Dendritic cell treated with granulocyte-macrophage colony-stimulating factor and Interleukin-4, amounts not matched to agents 40 ng/mL and 50 ng/mL, for 4 days (primary cell): ENCODE results near the gene MPRIP.

Source experiments
- H3K27ac Mint-ChIP-seq: one replicate; pipeline ENCODE4 v1.8.0; 2022; ENCODE audit warnings: mild to moderate bottlenecking, mixed read lengths
- H3K27me3 Mint-ChIP-seq: one replicate; pipeline ENCODE4 v1.8.0; 2022; ENCODE audit warnings: mild to moderate bottlenecking, mixed read lengths
- H3K36me3 Mint-ChIP-seq: one replicate; pipeline ENCODE4 v1.8.0; 2022; ENCODE audit warnings: low read depth, mixed read lengths
- H3K4me1 Mint-ChIP-seq: one replicate; pipeline ENCODE4 v1.8.0; 2022; ENCODE audit warnings: low read depth, mixed read lengths
- H3K4me3 Mint-ChIP-seq: one replicate; pipeline ENCODE4 v1.8.0; 2022; ENCODE audit warnings: mild to moderate bottlenecking, moderate library complexity, mixed read lengths
- H3K9me3 Mint-ChIP-seq: one replicate; pipeline ENCODE4 v1.8.0; 2022; ENCODE audit warnings: mixed read lengths
- intact Hi-C: fragments of 100-400 bp; cut with micrococcal nuclease; formaldehyde crosslinking; loops from one replicate; pipeline ENCODE4 v1.15.0; 2022

The MPRIP gene

GRCh38 chr17:17108451-17109049 is 66.3 kb downstream of the MPRIP start:
- Mint-ChIP-seq H3K4me3 (no peak overlapping the region), H3K4me1 (peaks cover 52% of the 10 kb centered on the region), H3K36me3 (peaks cover 13% of the 10 kb centered on the region), H3K27ac (no peak overlapping the region), H3K9me3 (no peaks in the 10 kb centered on the region), H3K27me3 (no peaks in the 10 kb centered on the region)
- intact Hi-C loops: no loop called here

- H3K27ac Mint-ChIP-seq: peak overlapping the region; percentile 64
- H3K36me3 Mint-ChIP-seq: peaks cover 13% of the 10 kb centered on the region
- intact Hi-C loops: no loop called here
- no peaks in the 10 kb centered on the region for H3K27me3 Mint-ChIP-seq
- peaks cover 52% of the 10 kb centered on the region for H3K4me1 Mint-ChIP-seq
- no peaks in the 10 kb centered on the region for H3K9me3 Mint-ChIP-seq
- no peak overlapping the region for H3K4me3 Mint-ChIP-seq
Observed at GRCh38 chr17:17109256-17109655, 67.0 kb downstream of the MPRIP start.

- Mint-ChIP-seq H3K4me3 (peak overlapping the region; percentile 42), H3K4me1 (peaks cover 59% of the 10 kb centered on the region), H3K27ac (peak overlapping the region; percentile 64), H3K27me3 (no peaks in the 10 kb centered on the region), H3K9me3 (no peaks in the 10 kb centered on the region), H3K36me3 (peaks cover 13% of the 10 kb centered on the region)
- intact Hi-C loops: no loop called here
Observed at GRCh38 chr17:17109907-17110306, 67.7 kb downstream of the MPRIP start.

GRCh38 chr17:17110520-17110919 is 68.3 kb downstream of the MPRIP start:
- no peaks in the 10 kb centered on the region for H3K9me3 Mint-ChIP-seq
- H3K27ac Mint-ChIP-seq: peak overlapping the region; percentile 64
- intact Hi-C loops: no loop called here
- peaks cover 62% of the 10 kb centered on the region for H3K4me1 Mint-ChIP-seq
- H3K27me3 Mint-ChIP-seq: no peaks in the 10 kb centered on the region
- H3K4me3 Mint-ChIP-seq: no peak overlapping the region
- H3K36me3 Mint-ChIP-seq: peaks cover 13% of the 10 kb centered on the region

GRCh38 chr17:17111401-17112393 is 69.4 kb downstream of the MPRIP start:
- no peaks in the 10 kb centered on the region for H3K27me3 Mint-ChIP-seq
- peaks cover 55% of the 10 kb centered on the region for H3K4me1 Mint-ChIP-seq
- no peaks in the 10 kb centered on the region for H3K9me3 Mint-ChIP-seq
- H3K4me3 Mint-ChIP-seq: no peak overlapping the region
- peaks cover 7% of the 10 kb centered on the region for H3K36me3 Mint-ChIP-seq
- intact Hi-C loops: no loop called here
- peak overlapping the region; percentile 4 for H3K27ac Mint-ChIP-seq

- H3K27me3 Mint-ChIP-seq: no peaks in the 10 kb centered on the region
- peaks cover 5% of the 10 kb centered on the region for H3K36me3 Mint-ChIP-seq
- H3K4me3 Mint-ChIP-seq: no peak overlapping the region
- no peaks in the 10 kb centered on the region for H3K9me3 Mint-ChIP-seq
- H3K4me1 Mint-ChIP-seq: peaks cover 54% of the 10 kb centered on the region
- intact Hi-C loops: no loop called here
- no peak overlapping the region for H3K27ac Mint-ChIP-seq
Observed at GRCh38 chr17:17112628-17113200, 70.5 kb downstream of the MPRIP start.

- intact Hi-C loops: no loop called here
- no peaks in the 10 kb centered on the region for H3K36me3 Mint-ChIP-seq
- no peak overlapping the region for H3K27ac Mint-ChIP-seq
- no peaks in the 10 kb centered on the region for H3K27me3 Mint-ChIP-seq
- peaks cover 53% of the 10 kb centered on the region for H3K4me1 Mint-ChIP-seq
- no peak overlapping the region for H3K4me3 Mint-ChIP-seq
- no peaks in the 10 kb centered on the region for H3K9me3 Mint-ChIP-seq
Observed at GRCh38 chr17:17114592-17115225, 72.5 kb downstream of the MPRIP start.

- no peaks in the 10 kb centered on the region for H3K9me3 Mint-ChIP-seq
- intact Hi-C loops: no loop called here
- no peak overlapping the region for H3K4me3 Mint-ChIP-seq
- H3K4me1 Mint-ChIP-seq: peaks cover 46% of the 10 kb centered on the region
- no peaks in the 10 kb centered on the region for H3K27me3 Mint-ChIP-seq
- H3K27ac Mint-ChIP-seq: no peak overlapping the region
- H3K36me3 Mint-ChIP-seq: no peaks in the 10 kb centered on the region
Observed at GRCh38 chr17:17115620-17116019, 73.4 kb downstream of the MPRIP start.

- Mint-ChIP-seq H3K4me1 (peaks cover 43% of the 10 kb centered on the region), H3K9me3 (no peaks in the 10 kb centered on the region), H3K27ac (no peak overlapping the region), H3K36me3 (no peaks in the 10 kb centered on the region), H3K27me3 (no peaks in the 10 kb centered on the region), H3K4me3 (no peak overlapping the region)
- intact Hi-C loops: no loop called here
Observed at GRCh38 chr17:17116406-17116805, 74.1 kb downstream of the MPRIP start.

GRCh38 chr17:17117923-17118322 is 75.7 kb downstream of the MPRIP start:
- no peaks in the 10 kb centered on the region for H3K9me3 Mint-ChIP-seq
- peaks cover 46% of the 10 kb centered on the region for H3K4me1 Mint-ChIP-seq
- intact Hi-C loops: no loop called here
- no peak overlapping the region for H3K4me3 Mint-ChIP-seq
- no peaks in the 10 kb centered on the region for H3K36me3 Mint-ChIP-seq
- H3K27ac Mint-ChIP-seq: no peak overlapping the region
- H3K27me3 Mint-ChIP-seq: no peaks in the 10 kb centered on the region

GRCh38 chr17:17118399-17118798 is 76.1 kb downstream of the MPRIP start:
- Mint-ChIP-seq H3K27me3 (no peaks in the 10 kb centered on the region), H3K4me3 (no peak overlapping the region), H3K4me1 (peaks cover 46% of the 10 kb centered on the region), H3K9me3 (no peaks in the 10 kb centered on the region), H3K36me3 (no peaks in the 10 kb centered on the region), H3K27ac (no peak overlapping the region)
- intact Hi-C loops: no loop called here

- Mint-ChIP-seq H3K27me3 (no peaks in the 10 kb centered on the region), H3K36me3 (no peaks in the 10 kb centered on the region), H3K27ac (no peak overlapping the region), H3K4me3 (no peak overlapping the region), H3K9me3 (no peaks in the 10 kb centered on the region), H3K4me1 (peaks cover 46% of the 10 kb centered on the region)
- intact Hi-C loops: no loop called here
Observed at GRCh38 chr17:17119106-17119505, 76.8 kb downstream of the MPRIP start.

- no peaks in the 10 kb centered on the region for H3K9me3 Mint-ChIP-seq
- no peaks in the 10 kb centered on the region for H3K27me3 Mint-ChIP-seq
- intact Hi-C loops: no loop called here
- no peak overlapping the region for H3K27ac Mint-ChIP-seq
- H3K4me3 Mint-ChIP-seq: no peak overlapping the region
- no peaks in the 10 kb centered on the region for H3K36me3 Mint-ChIP-seq
- H3K4me1 Mint-ChIP-seq: peaks cover 42% of the 10 kb centered on the region
Observed at GRCh38 chr17:17119533-17119932, 77.3 kb downstream of the MPRIP start.

GRCh38 chr17:17120294-17120693 is 78.0 kb downstream of the MPRIP start:
- intact Hi-C loops: no loop called here
- no peaks in the 10 kb centered on the region for H3K9me3 Mint-ChIP-seq
- H3K4me3 Mint-ChIP-seq: no peak overlapping the region
- H3K4me1 Mint-ChIP-seq: peaks cover 40% of the 10 kb centered on the region
- H3K27me3 Mint-ChIP-seq: no peaks in the 10 kb centered on the region
- no peaks in the 10 kb centered on the region for H3K36me3 Mint-ChIP-seq
- H3K27ac Mint-ChIP-seq: no peak overlapping the region
